Endothelial cell (in vitro differentiated cells): ENCODE measurements around the gene OSBPL6. TPM values are rescaled to one million over a fixed set of nuclear protein-coding genes. Genes with fewer than 3 reads are reported as not detected.

Experiments
- DNase-seq: peaks from one replicate; pipeline ENCODE4 v3.0.0; 2021; ENCODE audit warnings: low spot score
- H3K27ac Mint-ChIP-seq: one replicate; pipeline ENCODE4 v1.8.0; 2021; ENCODE audit warnings: mixed read lengths, inconsistent platforms; ENCODE audit not compliant: unreplicated experiment
- H3K27me3 Mint-ChIP-seq: one replicate; pipeline ENCODE4 v1.8.0; 2021; ENCODE audit warnings: mild to moderate bottlenecking, moderate library complexity, mixed read lengths, inconsistent platforms; ENCODE audit not compliant: unreplicated experiment
- H3K36me3 Mint-ChIP-seq: one replicate; pipeline ENCODE4 v1.8.0; 2021; ENCODE audit warnings: mild to moderate bottlenecking, low read depth, mixed read lengths, inconsistent platforms; ENCODE audit not compliant: unreplicated experiment
- H3K4me1 Mint-ChIP-seq: one replicate; pipeline ENCODE4 v1.8.0; 2021; ENCODE audit warnings: mild to moderate bottlenecking, mixed read lengths, inconsistent platforms; ENCODE audit not compliant: unreplicated experiment
- H3K4me3 Mint-ChIP-seq: one replicate; pipeline ENCODE4 v1.8.0; 2021; ENCODE audit warnings: mild to moderate bottlenecking, mixed read lengths, inconsistent platforms; ENCODE audit not compliant: unreplicated experiment
- H3K9me3 Mint-ChIP-seq: one replicate; pipeline ENCODE4 v1.8.0; 2021; ENCODE audit warnings: mixed read lengths, inconsistent platforms; ENCODE audit not compliant: unreplicated experiment
- total RNA-seq: library from RNA; stranded (reverse); fragmentation: NEBNext Ultra II Directional; extraction: Animal tissue kit (Norgen Biotek cat#: 25700); gene quantifications from one replicate; pipeline ENCODE4 v1.2.1, GENCODE V29; 2021; ENCODE audit not compliant: unreplicated experiment
- TF ChIP-seq, protein P1 (sequence below): fragments of 200-600 bp; sonication (generic); IDR thresholded peaks from one replicate; pipeline ENCODE4 v1.5.0; 2021; ENCODE audit warnings: antibody characterized with exemption; ENCODE audit not compliant: unreplicated experiment

Gene OSBPL6
- total RNA-seq, 1 donor from 2014 or later = 3.0 TPM

GRCh38 chr2:178230396-178230795 lies 36.1 kb downstream of the OSBPL6 start:
- no peak for DNase-seq
- H3K9me3 Mint-ChIP-seq = no peaks in the 10 kb centered on the region
- no peak overlapping the region for H3K4me3 Mint-ChIP-seq
- H3K4me1 Mint-ChIP-seq = peaks cover 6% of the 10 kb centered on the region
- no peak overlapping the region for H3K27ac Mint-ChIP-seq
- peaks cover 2% of the 10 kb centered on the region for H3K27me3 Mint-ChIP-seq
- TF ChIP-seq, protein P1, sequence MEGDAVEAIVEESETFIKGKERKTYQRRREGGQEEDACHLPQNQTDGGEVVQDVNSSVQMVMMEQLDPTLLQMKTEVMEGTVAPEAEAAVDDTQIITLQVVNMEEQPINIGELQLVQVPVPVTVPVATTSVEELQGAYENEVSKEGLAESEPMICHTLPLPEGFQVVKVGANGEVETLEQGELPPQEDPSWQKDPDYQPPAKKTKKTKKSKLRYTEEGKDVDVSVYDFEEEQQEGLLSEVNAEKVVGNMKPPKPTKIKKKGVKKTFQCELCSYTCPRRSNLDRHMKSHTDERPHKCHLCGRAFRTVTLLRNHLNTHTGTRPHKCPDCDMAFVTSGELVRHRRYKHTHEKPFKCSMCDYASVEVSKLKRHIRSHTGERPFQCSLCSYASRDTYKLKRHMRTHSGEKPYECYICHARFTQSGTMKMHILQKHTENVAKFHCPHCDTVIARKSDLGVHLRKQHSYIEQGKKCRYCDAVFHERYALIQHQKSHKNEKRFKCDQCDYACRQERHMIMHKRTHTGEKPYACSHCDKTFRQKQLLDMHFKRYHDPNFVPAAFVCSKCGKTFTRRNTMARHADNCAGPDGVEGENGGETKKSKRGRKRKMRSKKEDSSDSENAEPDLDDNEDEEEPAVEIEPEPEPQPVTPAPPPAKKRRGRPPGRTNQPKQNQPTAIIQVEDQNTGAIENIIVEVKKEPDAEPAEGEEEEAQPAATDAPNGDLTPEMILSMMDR = no peak
- no peaks in the 10 kb centered on the region for H3K36me3 Mint-ChIP-seq

GRCh38 chr2:178233428-178233827 lies 39.1 kb downstream of the OSBPL6 start:
- no peaks in the 10 kb centered on the region for H3K9me3 Mint-ChIP-seq
- H3K4me3 Mint-ChIP-seq = no peak overlapping the region
- peaks cover 3% of the 10 kb centered on the region for H3K27me3 Mint-ChIP-seq
- no peaks in the 10 kb centered on the region for H3K36me3 Mint-ChIP-seq
- no peak for DNase-seq
- no peak overlapping the region for H3K27ac Mint-ChIP-seq
- peaks cover 6% of the 10 kb centered on the region for H3K4me1 Mint-ChIP-seq
- TF ChIP-seq, protein P1 = no peak

- H3K36me3 Mint-ChIP-seq = no peaks in the 10 kb centered on the region
- H3K27ac Mint-ChIP-seq = no peak overlapping the region
- H3K27me3 Mint-ChIP-seq = peaks cover 3% of the 10 kb centered on the region
- H3K4me3 Mint-ChIP-seq = no peak overlapping the region
- TF ChIP-seq, protein P1 = no peak
- no peaks in the 10 kb centered on the region for H3K9me3 Mint-ChIP-seq
- no peak for DNase-seq
- H3K4me1 Mint-ChIP-seq = peaks cover 6% of the 10 kb centered on the region
Observed at GRCh38 chr2:178234648-178235047, 40.3 kb downstream of the OSBPL6 start.

DNA sequence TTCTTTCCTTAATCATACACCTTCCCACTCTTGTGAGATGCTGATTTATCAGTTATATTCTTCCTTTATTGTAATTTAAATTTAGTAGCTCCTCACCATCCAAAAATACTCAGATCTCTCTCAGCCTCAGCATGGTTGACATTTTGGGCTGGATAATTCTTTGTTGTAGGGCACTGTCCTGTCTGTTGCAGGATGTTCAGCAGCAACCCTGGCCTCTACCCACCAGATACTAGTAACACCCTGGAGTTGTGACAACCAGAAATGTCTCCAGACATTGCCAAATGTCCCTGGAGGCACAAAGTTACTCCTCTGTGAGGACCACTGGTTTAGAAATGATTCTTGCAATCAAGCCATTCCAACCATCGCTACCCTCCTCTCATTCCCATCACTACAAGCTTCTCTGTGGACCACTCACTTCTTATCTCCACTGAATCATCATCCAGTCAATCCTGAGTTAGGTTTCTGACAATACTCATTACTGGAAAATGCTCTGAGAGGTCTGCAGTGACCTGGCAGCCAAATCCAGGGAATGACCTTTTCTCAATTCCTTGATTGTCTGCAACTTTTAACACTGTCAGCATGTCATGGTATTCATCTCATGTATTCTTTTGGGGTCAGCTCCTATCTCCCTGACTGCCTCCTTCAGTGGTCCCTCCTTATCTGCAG lies 43.3 kb downstream of the OSBPL6 start:
- DNase-seq = no peak
- no peak overlapping the region for H3K27ac Mint-ChIP-seq
- no peak overlapping the region for H3K4me3 Mint-ChIP-seq
- no peaks in the 10 kb centered on the region for H3K9me3 Mint-ChIP-seq
- TF ChIP-seq, protein P1 = no peak
- H3K36me3 Mint-ChIP-seq = no peaks in the 10 kb centered on the region
- H3K27me3 Mint-ChIP-seq = peaks cover 3% of the 10 kb centered on the region
- H3K4me1 Mint-ChIP-seq = peaks cover 4% of the 10 kb centered on the region

DNA sequence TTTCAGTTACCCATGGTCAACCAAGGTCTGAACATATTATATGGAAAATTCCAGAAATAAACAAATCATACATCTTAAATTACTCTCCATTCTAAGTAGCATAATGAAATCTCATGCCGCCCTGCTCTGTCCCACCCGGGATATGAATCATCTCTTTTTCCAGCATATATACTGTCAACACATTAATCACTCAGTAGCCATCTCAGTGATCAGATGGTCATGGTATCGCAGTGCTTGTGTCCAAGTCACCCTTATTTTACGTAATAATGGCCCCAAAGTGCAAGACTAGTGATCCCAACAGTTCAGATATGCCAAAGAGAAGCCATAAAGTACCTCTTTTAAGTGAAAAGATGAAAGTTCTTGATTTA lies 43.8 kb downstream of the OSBPL6 start:
- TF ChIP-seq, protein P1 = no peak
- Mint-ChIP-seq H3K27ac (no peak overlapping the region), H3K36me3 (no peaks in the 10 kb centered on the region), H3K4me3 (no peak overlapping the region), H3K9me3 (no peaks in the 10 kb centered on the region), H3K4me1 (peaks cover 4% of the 10 kb centered on the region), H3K27me3 (peaks cover 3% of the 10 kb centered on the region)
- DNase-seq = no peak
